Endothelial cell of umbilical vein (primary cell): Measurements from ENCODE around the gene ADM2. TPM values are rescaled to one million over a fixed set of nuclear protein-coding genes. Genes with fewer than 3 reads are reported as not detected.

Source experiments
- BruUV-seq: library from RNA; stranded (reverse); fragments of 400-500 nt; replicated peaks from 2 replicates; lab custom pipeline; 2021; lab: Mats Ljungman, UMichigan
- CTCF ChIA-PET: fragments of 300-600, 350-600 bp; sonication (Branson Sonifier 250); formaldehyde crosslinking; loops from one replicate; lab custom pipeline; 2021; ENCODE audit warnings: antibody characterized with exemption, inconsistent platforms; lab: Charles Lee
- POLR2A ChIA-PET: fragments of 300-600, 350-600 bp; sonication (Branson Sonifier 250); formaldehyde crosslinking; loops from one replicate; lab custom pipeline; 2021; ENCODE audit warnings: antibody characterized with exemption, inconsistent platforms; lab: Charles Lee
- DNase-seq: peaks from one replicate; pipeline ENCODE4 v3.0.0-alpha.2; 2011; ENCODE audit warnings: low read depth, low spot score
- FAIRE-seq: peaks from 2 replicates; lab custom pipeline; 2011; peaks lifted over from hg19 to GRCh38; lab: Jason Lieb, UNC
- H2AFZ ChIP-seq: 2 replicates; pipeline ENCODE4 v1.6.0; 2012; ENCODE audit warnings: low read depth, low read length, control low read depth, inconsistent platforms
- H3K27ac ChIP-seq: 2 replicates; pipeline ENCODE4 v1.5.1; 2011; ENCODE audit warnings: low read depth, mild to moderate bottlenecking, control low read depth, low read length, moderate library complexity; ENCODE audit not compliant: insufficient read depth
- H3K27me3 ChIP-seq, 2 experiments: 2 replicates each; pipeline versions ENCODE4 v1.6.0 to v1.6.1; 2011; ENCODE audit warnings: low read length in 2 of 2, mixed read lengths in 1 of 2; ENCODE audit not compliant: control insufficient read depth in 2 of 2, insufficient read depth in 2 of 2
- H3K36me3 ChIP-seq, 2 experiments: 2 replicates in 1 of 2; 3 replicates in 1 of 2; pipeline ENCODE4 v1.5.1; 2011; ENCODE audit warnings: low read length in 2 of 2, mild to moderate bottlenecking in 1 of 2, moderate library complexity in 1 of 2; ENCODE audit not compliant: control insufficient read depth in 2 of 2, insufficient read depth in 2 of 2; ENCODE audit errors: extremely low read depth in 1 of 2
- H3K4me1 ChIP-seq: 3 replicates; pipeline ENCODE4 v1.5.1; 2011; ENCODE audit warnings: mild to moderate bottlenecking, low read length; ENCODE audit not compliant: control insufficient read depth, insufficient read depth; ENCODE audit errors: extremely low read depth
- H3K4me2 ChIP-seq: 2 replicates; pipeline ENCODE4 v1.6.1; 2011; ENCODE audit warnings: low read length, control low read depth, mixed read lengths; ENCODE audit not compliant: insufficient read depth
- H3K4me3 ChIP-seq, 3 experiments: fragments of 200-600 bp in 1 of 3; sonication (generic), shearing (Covaris generic) in 1 of 3; replicated peaks in 1 of 3; 2 replicates each; pipeline ENCODE4 v1.5.1; 2011 to 2016; ENCODE audit warnings: control low read depth in 3 of 3, low read length in 3 of 3, mild to moderate bottlenecking in 2 of 3, inconsistent platforms in 1 of 3, low read depth in 1 of 3, moderate library complexity in 1 of 3; ENCODE audit not compliant: insufficient read depth in 1 of 3
- H3K79me2 ChIP-seq: 2 replicates; pipeline ENCODE4 v1.6.0; 2012; ENCODE audit warnings: low read length, inconsistent platforms; ENCODE audit not compliant: control insufficient read depth, insufficient read depth
- H3K9ac ChIP-seq: replicated peaks from 2 replicates; pipeline ENCODE3; 2011; ENCODE audit warnings: low read length, control low read depth; ENCODE audit not compliant: insufficient read depth; ENCODE audit errors: extremely low read depth
- H3K9me1 ChIP-seq: replicated peaks from 3 replicates; pipeline ENCODE4 v1.6.0; 2011; ENCODE audit warnings: mild to moderate bottlenecking, low read length; ENCODE audit not compliant: control insufficient read depth, insufficient read depth; ENCODE audit errors: extremely low read depth
- H3K9me3 ChIP-seq: replicated peaks from 2 replicates; pipeline ENCODE4 v1.5.1; 2012; ENCODE audit warnings: low read length, inconsistent platforms; ENCODE audit not compliant: control insufficient read depth, insufficient read depth
- H4K20me1 ChIP-seq: replicated peaks from 2 replicates; pipeline ENCODE3; 2011; ENCODE audit warnings: mild to moderate bottlenecking, low read length; ENCODE audit not compliant: control insufficient read depth, insufficient read depth; ENCODE audit errors: extremely low read depth
- CTCF ChIP-seq, 2 donors: IDR thresholded peaks; 1 replicate in 1 of 2; 2 replicates in 1 of 2; pipeline ENCODE4 v1.5.1; 2011; ENCODE audit warnings: low read length in 2 of 2, mild to moderate bottlenecking in 2 of 2, moderate library complexity in 2 of 2, control low read depth in 1 of 2, inconsistent platforms in 1 of 2, low read depth in 1 of 2; ENCODE audit not compliant: insufficient read depth in 1 of 2; ENCODE audit errors: extremely low read depth in 1 of 2
- EZH2 ChIP-seq: IDR thresholded peaks from 2 replicates; pipeline ENCODE4 v1.6.1; 2012; ENCODE audit warnings: borderline replicate concordance, low read depth, mild to moderate bottlenecking, moderate library complexity, low read length, inconsistent platforms; ENCODE audit not compliant: severe bottlenecking
- POLR2AphosphoS5 ChIP-seq: IDR thresholded peaks from 2 replicates; pipeline ENCODE4 v1.6.1; 2012; ENCODE audit warnings: low read depth, mild to moderate bottlenecking, control low read depth, low read length, moderate library complexity; ENCODE audit not compliant: insufficient read depth
- dilution Hi-C: fragments of 300-500 bp; cut with MboI; formaldehyde crosslinking; loops from one replicate; pipeline ENCODE4 v1.15.0; 2019; ENCODE audit warnings: low sequenced_read_pairs; ENCODE audit not compliant: extremely low pct_ligation_motif_present
- intact Hi-C: fragments of 100-400 bp; cut with micrococcal nuclease; formaldehyde crosslinking; loops from one replicate; pipeline ENCODE4 v1.10.0; 2022
- polyA plus RNA-seq, 4 experiments: library from polyadenylated mRNA; depleted of rRNA in 3 of 4; stranded (reverse) in 3 of 4; unstranded in 1 of 4; fragments of >200 nt; gene quantifications; 2 replicates each; pipeline versions ENCODE4 v1.2.1 to v1.2.3, GENCODE V29; 2011 to 2012; ENCODE audit warnings: missing spikeins in 1 of 4
- total RNA-seq: library from RNA; stranded (reverse); gene quantifications from 2 replicates; pipeline ENCODE4 v1.2.3, GENCODE V29; 2021
- TF ChIP-seq, protein P1 (sequence below): IDR thresholded peaks from 2 replicates; pipeline ENCODE4 v1.6.1; 2011; ENCODE audit not compliant: insufficient read depth, insufficient read length

Gene ADM2
- total and polyA plus RNA-seq, 2 donors (not counting 3 experiments of a cell fraction or from before 2014, with no cell fraction given) = 0.28 to 1.5 TPM

DNA sequence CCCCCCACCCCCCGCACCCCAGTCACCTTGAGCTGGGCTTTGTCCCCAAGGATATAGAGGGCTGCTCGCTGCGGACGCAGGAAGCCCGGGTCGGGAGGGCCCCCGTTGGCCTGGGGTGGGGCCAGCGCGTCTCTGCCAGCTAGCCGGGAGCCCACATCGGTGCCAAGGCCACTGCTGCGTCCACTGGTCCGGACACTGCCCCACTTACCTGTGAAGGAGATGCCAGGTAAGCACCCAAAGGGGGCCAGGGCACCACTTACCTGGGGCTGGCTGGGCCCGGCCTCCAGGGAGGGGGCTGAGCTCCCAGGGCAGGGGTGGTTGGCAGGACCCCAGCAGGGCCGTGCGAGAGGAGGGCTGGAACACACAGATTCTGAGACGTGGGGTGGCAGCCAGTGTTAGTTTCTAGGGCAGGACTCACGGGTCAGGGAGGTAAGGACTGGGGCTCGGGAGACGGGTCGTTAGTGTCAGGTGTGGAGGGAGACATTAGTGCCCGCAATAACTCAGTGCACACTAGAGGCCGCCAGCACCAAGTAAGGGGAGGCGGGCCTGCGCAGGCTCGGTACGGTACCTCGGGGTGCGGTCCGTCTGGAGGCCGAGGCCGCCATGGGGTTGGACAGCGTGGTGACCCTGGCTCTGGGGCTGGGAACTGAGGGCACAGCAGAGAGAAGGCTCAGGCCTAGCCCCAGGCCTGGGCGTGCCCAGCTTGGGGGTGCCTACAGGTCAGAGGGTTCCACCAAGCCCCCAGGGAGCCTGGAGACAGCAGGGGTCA is 24.7 kb upstream of the ADM2 start:
- no peaks in the 10 kb centered on the region for H3K9me3 ChIP-seq
- ChIA-PET POLR2A (no interaction called here), CTCF (no interaction called here)
- H3K27me3 ChIP-seq = no peaks in the 10 kb centered on the region
- H3K4me2 ChIP-seq = no peak overlapping the region
- no TSS peak for BruUV-seq
- H2AFZ ChIP-seq = no peak overlapping the region
- H3K4me3 ChIP-seq = no peak overlapping the region
- intact Hi-C loops (no loop called here), dilution Hi-C loops (no loop called here)
- no peaks in the 10 kb centered on the region for H3K4me1 ChIP-seq
- H4K20me1 ChIP-seq = no peaks in the 10 kb centered on the region
- peak; percentile 7 to 15 for TF ChIP-seq CTCF (IDR thresholded peaks at IDR 0.05; ENCODE audit: extremely low read depth in 1 of 2, insufficient read depth in 1 of 2, low read depth in 1 of 2, low read length in 2 of 2)
- TF ChIP-seq, protein P1, sequence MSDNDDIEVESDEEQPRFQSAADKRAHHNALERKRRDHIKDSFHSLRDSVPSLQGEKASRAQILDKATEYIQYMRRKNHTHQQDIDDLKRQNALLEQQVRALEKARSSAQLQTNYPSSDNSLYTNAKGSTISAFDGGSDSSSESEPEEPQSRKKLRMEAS = no peak
- no peak for TF ChIP-seq POLR2AphosphoS5
- H3K9ac ChIP-seq = no peak overlapping the region
- FAIRE-seq = no peak
- no peak overlapping the region for H3K27ac ChIP-seq
- no peaks in the 10 kb centered on the region for H3K79me2 ChIP-seq
- peaks cover 0 to 47% of the 10 kb centered on the region in 2 experiments for H3K36me3 ChIP-seq
- no peak for DNase-seq
- no peaks in the 10 kb centered on the region for H3K9me1 ChIP-seq

- ChIA-PET POLR2A (no interaction called here), CTCF (no interaction called here)
- no peak overlapping the region for H3K4me2 ChIP-seq
- H3K36me3 ChIP-seq = peaks cover 0 to 66% of the 10 kb centered on the region in 2 experiments
- intact Hi-C loops = no loop called here
- TF ChIP-seq POLR2AphosphoS5 = no peak
- TF ChIP-seq EZH2 = no peak
- DNase-seq (no peak), FAIRE-seq (no peak)
- no peaks in the 10 kb centered on the region for H3K27me3 ChIP-seq
- no peaks in the 10 kb centered on the region for H3K9me3 ChIP-seq
- H2AFZ ChIP-seq = no peak overlapping the region
- no peaks in the 10 kb centered on the region for H4K20me1 ChIP-seq
- dilution Hi-C loops = no loop called here
- H3K79me2 ChIP-seq = no peaks in the 10 kb centered on the region
- H3K9ac ChIP-seq = no peak overlapping the region
- H3K27ac ChIP-seq = no peak overlapping the region
- BruUV-seq = no TSS peak
- no peaks in the 10 kb centered on the region for H3K9me1 ChIP-seq
- H3K4me3 ChIP-seq = no peak overlapping the region
- no peaks in the 10 kb centered on the region for H3K4me1 ChIP-seq
These were observed 22.3 kb upstream of the ADM2 start for GRCh38 chr22:50459016-50459415.
